HEK293 (cell line): Measurements from ENCODE around the gene ANGEL2.
A peak's percentile ranks its signal among the peaks of the same experiment; 100 is the strongest.

Experiments used
- CTCF ChIA-PET: fragments of 350-600 bp; formaldehyde crosslinking; extraction: SDS; loops from one replicate; lab custom pipeline; 2021; ENCODE audit warnings: antibody characterized with exemption; lab: Yijun Ruan, JAX
- POLR2A ChIA-PET: fragments of 300-600 bp; formaldehyde crosslinking; extraction: SDS; loops from one replicate; lab custom pipeline; 2020; ENCODE audit warnings: antibody characterized with exemption, inconsistent platforms; lab: Yijun Ruan, JAX
- H3K27ac ChIP-seq: fragments of 200-500 bp; sonication (Bioruptor generic); 2 replicates; pipeline ENCODE4 v1.5.1; 2014; ENCODE audit warnings: low read depth, low read length, control low read depth, inconsistent platforms; ENCODE audit errors: extremely low read depth
- H3K36me3 ChIP-seq, 2 experiments: fragments of 200-500 bp in 1 of 2; sonication (Bioruptor generic) in 1 of 2; 1 replicate in 1 of 2; 2 replicates in 1 of 2; pipeline ENCODE4 v1.5.1; 2014 to 2017; ENCODE audit warnings: inconsistent platforms in 2 of 2, low read length in 2 of 2; ENCODE audit not compliant: control insufficient read depth in 2 of 2, insufficient read depth in 1 of 2
- H3K4me1 ChIP-seq: fragments of 200-500 bp; sonication (Bioruptor generic); 2 replicates; pipeline ENCODE4 v1.5.1; 2014; ENCODE audit warnings: mild to moderate bottlenecking, low read length, inconsistent platforms; ENCODE audit not compliant: control insufficient read depth, insufficient read depth
- H3K4me3 ChIP-seq: 2 replicates; pipeline ENCODE4 v1.5.1; 2011; ENCODE audit warnings: low read depth, mild to moderate bottlenecking, control low read depth, low read length, moderate library complexity
- H3K9me3 ChIP-seq: fragments of 200-500 bp; sonication (Bioruptor generic); 2 replicates; pipeline ENCODE4 v1.5.1; 2014; ENCODE audit warnings: low read depth, low read length, inconsistent platforms; ENCODE audit not compliant: control insufficient read depth, insufficient read depth
- AEBP2 ChIP-seq: fragments of 450-650 bp; formaldehyde crosslinking; IDR thresholded peaks from 2 replicates; pipeline ENCODE4 v1.5.1; 2016; ENCODE audit warnings: missing biosample characterization, missing genetic modification characterization, borderline replicate concordance
- FEZF1 ChIP-seq: fragments of 450-650 bp; formaldehyde crosslinking; IDR thresholded peaks from 2 replicates; pipeline ENCODE4 v1.5.1; 2016; ENCODE audit warnings: missing biosample characterization, missing genetic modification characterization
- GLIS1 ChIP-seq: fragments of 450-650 bp; formaldehyde crosslinking; IDR thresholded peaks from 2 replicates; pipeline ENCODE4 v1.5.1; 2016; ENCODE audit warnings: missing biosample characterization, missing genetic modification characterization
- KLF7 ChIP-seq: fragments of 450-650 bp; formaldehyde crosslinking; IDR thresholded peaks from 2 replicates; pipeline ENCODE4 v1.5.1; 2016; ENCODE audit warnings: missing biosample characterization, missing genetic modification characterization, borderline replicate concordance
- TCF7L2 ChIP-seq: IDR thresholded peaks from 2 replicates; pipeline ENCODE4 v1.6.1; 2011; ENCODE audit warnings: low read depth, mild to moderate bottlenecking, inconsistent platforms, low read length, moderate library complexity, borderline replicate concordance
- ZBTB20 ChIP-seq: fragments of 450-650 bp; formaldehyde crosslinking; IDR thresholded peaks from 2 replicates; pipeline ENCODE4 v1.5.1; 2016; ENCODE audit warnings: missing biosample characterization, missing genetic modification characterization
- ZBTB7A ChIP-seq: fragments of 450-650 bp; formaldehyde crosslinking; IDR thresholded peaks from 2 replicates; pipeline ENCODE4 v1.5.1; 2016; ENCODE audit warnings: low read depth, missing biosample characterization, missing genetic modification characterization
- ZBTB8A ChIP-seq: fragments of 450-650 bp; formaldehyde crosslinking; IDR thresholded peaks from 2 replicates; pipeline ENCODE4 v1.5.1; 2016; ENCODE audit warnings: missing biosample characterization, missing genetic modification characterization
- ZNF121 ChIP-seq: fragments of 450-650 bp; formaldehyde crosslinking; IDR thresholded peaks from 2 replicates; pipeline ENCODE4 v1.5.1; 2016; ENCODE audit warnings: missing biosample characterization, missing genetic modification characterization
- ZNF146 ChIP-seq: fragments of 450-650 bp; formaldehyde crosslinking; IDR thresholded peaks from 2 replicates; pipeline ENCODE4 v1.5.1; 2016; ENCODE audit warnings: missing biosample characterization, missing genetic modification characterization
- ZNF169 ChIP-seq: fragments of 450-650 bp; formaldehyde crosslinking; IDR thresholded peaks from 2 replicates; pipeline ENCODE4 v1.5.1; 2016; ENCODE audit warnings: missing biosample characterization, missing genetic modification characterization
- ZNF2 ChIP-seq: fragments of 450-650 bp; formaldehyde crosslinking; IDR thresholded peaks from 2 replicates; pipeline ENCODE4 v1.5.1; 2016; ENCODE audit warnings: missing biosample characterization, missing genetic modification characterization
- ZNF24 ChIP-seq: fragments of 450-650 bp; formaldehyde crosslinking; IDR thresholded peaks from 2 replicates; pipeline ENCODE4 v1.5.1; 2016; ENCODE audit warnings: missing biosample characterization, missing genetic modification characterization
- ZNF302 ChIP-seq: fragments of 450-650 bp; formaldehyde crosslinking; IDR thresholded peaks from 2 replicates; pipeline ENCODE4 v1.5.1; 2016; ENCODE audit warnings: missing biosample characterization, missing genetic modification characterization, low read depth
- ZNF394 ChIP-seq: fragments of 450-650 bp; formaldehyde crosslinking; IDR thresholded peaks from 2 replicates; pipeline ENCODE4 v1.5.1; 2016; ENCODE audit warnings: missing biosample characterization, missing genetic modification characterization, mild to moderate bottlenecking, moderate library complexity, borderline replicate concordance
- ZNF561 ChIP-seq: fragments of 450-650 bp; IDR thresholded peaks from 2 replicates; pipeline ENCODE4 v1.5.1; 2018; ENCODE audit warnings: missing biosample characterization, missing genetic modification characterization, borderline replicate concordance
- ZNF600 ChIP-seq: fragments of 450-650 bp; formaldehyde crosslinking; IDR thresholded peaks from 2 replicates; pipeline ENCODE4 v1.5.1; 2016; ENCODE audit warnings: missing biosample characterization, missing genetic modification characterization
- ZNF629 ChIP-seq: fragments of 450-650 bp; formaldehyde crosslinking; IDR thresholded peaks from 2 replicates; pipeline ENCODE4 v1.5.1; 2017; ENCODE audit warnings: missing biosample characterization, missing genetic modification characterization
- ZNF639 ChIP-seq: fragments of 450-650 bp; formaldehyde crosslinking; IDR thresholded peaks from 2 replicates; pipeline ENCODE4 v1.5.1; 2016; ENCODE audit warnings: missing biosample characterization, missing genetic modification characterization
- ZXDB ChIP-seq: fragments of 450-650 bp; formaldehyde crosslinking; IDR thresholded peaks from 2 replicates; pipeline ENCODE4 v1.5.1; 2016; ENCODE audit warnings: missing biosample characterization, missing genetic modification characterization
- TF ChIP-seq, protein P1 (sequence below): fragments of 450-650 bp; formaldehyde crosslinking; IDR thresholded peaks from 2 replicates; pipeline ENCODE4 v1.5.1; 2016; ENCODE audit warnings: missing biosample characterization, missing genetic modification characterization
- TF ChIP-seq, protein P2 (sequence below): fragments of 450-650 bp; formaldehyde crosslinking; IDR thresholded peaks from 2 replicates; pipeline ENCODE4 v1.5.1; 2016; ENCODE audit warnings: missing biosample characterization, missing genetic modification characterization
- TF ChIP-seq, protein P3 (sequence below): fragments of 450-650 bp; formaldehyde crosslinking; IDR thresholded peaks from 2 replicates; pipeline ENCODE4 v1.5.0; 2017; ENCODE audit warnings: missing biosample characterization, missing genetic modification characterization, borderline replicate concordance

ANGEL2 gene

GRCh38 chr1:213015099-213016050 lies at the start of gene ANGEL2:
Gene ANGEL2 (minus strand): TSS chr1:213015867. CDS start chr1:213015671, 196 bp downstream.
- peaks cover 0 to 23% of the 10 kb centered on the region in 2 experiments; a peak in 2 of 3 replicates for H3K36me3 ChIP-seq
- no peaks in the 10 kb centered on the region; the same call in 1 of the 2 replicates for H3K4me1 ChIP-seq
- H3K9me3 ChIP-seq = no peaks in the 10 kb centered on the region
- ChIA-PET CTCF (interaction anchor here (0.6 to 2.3 kb wide), 3 partner anchors 20 to 350 kb away, joined by 3 to 7 read pairs (median 4); no protein-coding TSS in a partner anchor), POLR2A (interaction anchor here (0.6 to 0.8 kb wide), 2 partner anchors 157 to 965 kb away, joined by 3 to 6 read pairs; partner anchors contain the start of gene FLVCR1)
- H3K4me3 ChIP-seq = peak within 1 kb of the TSS; percentile 96
- peak within 1 kb of the TSS; percentile 89 for H3K27ac ChIP-seq
- TF ChIP-seq, protein P1, sequence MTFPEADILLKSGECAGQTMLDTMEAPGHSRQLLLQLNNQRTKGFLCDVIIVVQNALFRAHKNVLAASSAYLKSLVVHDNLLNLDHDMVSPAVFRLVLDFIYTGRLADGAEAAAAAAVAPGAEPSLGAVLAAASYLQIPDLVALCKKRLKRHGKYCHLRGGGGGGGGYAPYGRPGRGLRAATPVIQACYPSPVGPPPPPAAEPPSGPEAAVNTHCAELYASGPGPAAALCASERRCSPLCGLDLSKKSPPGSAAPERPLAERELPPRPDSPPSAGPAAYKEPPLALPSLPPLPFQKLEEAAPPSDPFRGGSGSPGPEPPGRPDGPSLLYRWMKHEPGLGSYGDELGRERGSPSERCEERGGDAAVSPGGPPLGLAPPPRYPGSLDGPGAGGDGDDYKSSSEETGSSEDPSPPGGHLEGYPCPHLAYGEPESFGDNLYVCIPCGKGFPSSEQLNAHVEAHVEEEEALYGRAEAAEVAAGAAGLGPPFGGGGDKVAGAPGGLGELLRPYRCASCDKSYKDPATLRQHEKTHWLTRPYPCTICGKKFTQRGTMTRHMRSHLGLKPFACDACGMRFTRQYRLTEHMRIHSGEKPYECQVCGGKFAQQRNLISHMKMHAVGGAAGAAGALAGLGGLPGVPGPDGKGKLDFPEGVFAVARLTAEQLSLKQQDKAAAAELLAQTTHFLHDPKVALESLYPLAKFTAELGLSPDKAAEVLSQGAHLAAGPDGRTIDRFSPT = 0 out of 2 replicates have a peak, but pooled peaks have one; percentile 53
- TF ChIP-seq ZNF600 (peak; percentile 97), ZBTB20 (tag by site-specific recombination) (peak; percentile 99), ZXDB (tag by site-specific recombination) (peak; percentile 92), ZNF302 (tag by site-specific recombination) (no peak), ZNF629 (tag by site-specific recombination) (0 out of 2 replicates have a peak, but pooled peaks have one; percentile 12), ZBTB7A (tag by site-specific recombination) (no peak), KLF7 (tag by site-specific recombination) (peak; percentile 83; the same call in 1 of the 2 replicates), ZNF639 (tag by site-specific recombination) (peak; percentile 25; the same call in 1 of the 2 replicates), ZNF146 (tag by site-specific recombination) (peak; percentile 5; the same call in 1 of the 2 replicates), ZNF24 (0 out of 2 replicates have a peak, but pooled peaks have one; percentile 57), FEZF1 (tag by site-specific recombination) (no peak), AEBP2 (tag by site-specific recombination) (0 out of 2 replicates have a peak, but pooled peaks have one; percentile 70), ZNF121 (tag by site-specific recombination) (0 out of 2 replicates have a peak, but pooled peaks have one; percentile 34), TCF7L2 (0 out of 2 replicates have a peak, but pooled peaks have one; percentile 25), GLIS1 (peak; percentile 59), ZNF169 (tag by site-specific recombination) (no peak), ZNF561 (peak; percentile 53; the same call in 1 of the 2 replicates), ZNF2 (tag by site-specific recombination) (peak; percentile 52; the same call in 1 of the 2 replicates), ZNF394 (tag by site-specific recombination) (peak; percentile 29; the same call in 1 of the 2 replicates), ZBTB8A (tag by site-specific recombination) (peak; percentile 84; the same call in 1 of the 2 replicates)
- TF ChIP-seq, protein P2, sequence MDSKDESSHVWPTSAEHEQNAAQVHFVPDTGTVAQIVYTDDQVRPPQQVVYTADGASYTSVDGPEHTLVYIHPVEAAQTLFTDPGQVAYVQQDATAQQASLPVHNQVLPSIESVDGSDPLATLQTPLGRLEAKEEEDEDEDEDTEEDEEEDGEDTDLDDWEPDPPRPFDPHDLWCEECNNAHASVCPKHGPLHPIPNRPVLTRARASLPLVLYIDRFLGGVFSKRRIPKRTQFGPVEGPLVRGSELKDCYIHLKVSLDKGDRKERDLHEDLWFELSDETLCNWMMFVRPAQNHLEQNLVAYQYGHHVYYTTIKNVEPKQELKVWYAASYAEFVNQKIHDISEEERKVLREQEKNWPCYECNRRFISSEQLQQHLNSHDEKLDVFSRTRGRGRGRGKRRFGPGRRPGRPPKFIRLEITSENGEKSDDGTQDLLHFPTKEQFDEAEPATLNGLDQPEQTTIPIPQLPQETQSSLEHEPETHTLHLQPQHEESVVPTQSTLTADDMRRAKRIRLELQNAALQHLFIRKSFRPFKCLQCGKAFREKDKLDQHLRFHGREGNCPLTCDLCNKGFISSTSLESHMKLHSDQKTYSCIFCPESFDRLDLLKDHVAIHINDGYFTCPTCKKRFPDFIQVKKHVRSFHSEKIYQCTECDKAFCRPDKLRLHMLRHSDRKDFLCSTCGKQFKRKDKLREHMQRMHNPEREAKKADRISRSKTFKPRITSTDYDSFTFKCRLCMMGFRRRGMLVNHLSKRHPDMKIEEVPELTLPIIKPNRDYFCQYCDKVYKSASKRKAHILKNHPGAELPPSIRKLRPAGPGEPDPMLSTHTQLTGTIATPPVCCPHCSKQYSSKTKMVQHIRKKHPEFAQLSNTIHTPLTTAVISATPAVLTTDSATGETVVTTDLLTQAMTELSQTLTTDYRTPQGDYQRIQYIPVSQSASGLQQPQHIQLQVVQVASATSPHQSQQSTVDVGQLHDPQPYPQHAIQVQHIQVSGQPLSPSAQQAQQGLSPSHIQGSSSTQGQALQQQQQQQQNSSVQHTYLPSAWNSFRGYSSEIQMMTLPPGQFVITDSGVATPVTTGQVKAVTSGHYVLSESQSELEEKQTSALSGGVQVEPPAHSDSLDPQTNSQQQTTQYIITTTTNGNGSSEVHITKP (tag by site-specific recombination) = peak; percentile 80
- TF ChIP-seq, protein P3, sequence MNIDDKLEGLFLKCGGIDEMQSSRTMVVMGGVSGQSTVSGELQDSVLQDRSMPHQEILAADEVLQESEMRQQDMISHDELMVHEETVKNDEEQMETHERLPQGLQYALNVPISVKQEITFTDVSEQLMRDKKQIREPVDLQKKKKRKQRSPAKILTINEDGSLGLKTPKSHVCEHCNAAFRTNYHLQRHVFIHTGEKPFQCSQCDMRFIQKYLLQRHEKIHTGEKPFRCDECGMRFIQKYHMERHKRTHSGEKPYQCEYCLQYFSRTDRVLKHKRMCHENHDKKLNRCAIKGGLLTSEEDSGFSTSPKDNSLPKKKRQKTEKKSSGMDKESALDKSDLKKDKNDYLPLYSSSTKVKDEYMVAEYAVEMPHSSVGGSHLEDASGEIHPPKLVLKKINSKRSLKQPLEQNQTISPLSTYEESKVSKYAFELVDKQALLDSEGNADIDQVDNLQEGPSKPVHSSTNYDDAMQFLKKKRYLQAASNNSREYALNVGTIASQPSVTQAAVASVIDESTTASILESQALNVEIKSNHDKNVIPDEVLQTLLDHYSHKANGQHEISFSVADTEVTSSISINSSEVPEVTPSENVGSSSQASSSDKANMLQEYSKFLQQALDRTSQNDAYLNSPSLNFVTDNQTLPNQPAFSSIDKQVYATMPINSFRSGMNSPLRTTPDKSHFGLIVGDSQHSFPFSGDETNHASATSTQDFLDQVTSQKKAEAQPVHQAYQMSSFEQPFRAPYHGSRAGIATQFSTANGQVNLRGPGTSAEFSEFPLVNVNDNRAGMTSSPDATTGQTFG = no peak
